22Rv1 (cell line): ENCODE data around the gene RPS3.

Source experiments
- ZFX ChIP-seq: fragments of 450-650 bp; IDR thresholded peaks from 2 replicates; pipeline ENCODE4 v1.6.1; 2017; ENCODE audit warnings: antibody characterized with exemption, borderline replicate concordance
- TF ChIP-seq, protein P1 (sequence below): fragments of 450-650 bp; IDR thresholded peaks from 2 replicates; pipeline ENCODE4 v1.5.1; 2017; ENCODE audit warnings: mild to moderate bottlenecking

DNA sequence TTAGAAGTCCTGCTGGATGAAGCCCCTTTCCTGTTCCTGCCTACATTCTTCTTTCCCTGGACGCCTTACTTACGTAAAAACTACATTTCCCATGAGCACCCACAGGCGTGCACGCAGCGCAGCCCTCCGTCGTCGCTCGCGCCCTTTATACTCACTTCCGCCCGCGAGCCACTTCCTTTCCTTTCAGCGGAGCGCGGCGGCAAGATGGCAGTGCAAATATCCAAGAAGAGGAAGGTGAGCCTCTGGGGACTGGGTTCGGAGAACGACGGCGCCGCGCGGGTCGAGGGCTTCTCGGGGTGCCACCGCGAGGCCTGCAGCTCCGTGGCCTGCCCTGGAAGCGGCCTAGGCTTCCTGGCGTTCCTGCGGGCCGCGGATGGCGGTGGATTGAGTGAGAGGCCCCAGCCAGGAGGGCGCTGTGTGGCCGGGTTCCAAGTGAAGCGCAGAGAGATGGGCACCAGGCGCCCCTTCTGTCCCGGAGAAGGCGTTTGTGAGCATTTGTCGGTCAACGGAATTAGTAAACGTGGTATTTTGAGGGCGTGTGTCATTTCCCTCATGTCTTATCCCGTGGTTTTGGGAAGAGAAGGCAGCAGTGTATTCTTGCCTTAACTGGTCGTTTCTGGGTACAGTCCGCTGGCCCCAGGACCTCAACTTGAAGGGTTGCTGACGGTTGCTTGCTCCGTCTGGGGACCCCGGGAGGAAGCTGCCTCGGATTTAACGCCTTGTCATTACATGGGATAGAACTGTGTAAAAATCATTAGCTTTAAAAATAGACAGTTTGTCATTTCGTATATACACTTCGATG lies at the start of gene RPS3:
- TF ChIP-seq, protein P1, sequence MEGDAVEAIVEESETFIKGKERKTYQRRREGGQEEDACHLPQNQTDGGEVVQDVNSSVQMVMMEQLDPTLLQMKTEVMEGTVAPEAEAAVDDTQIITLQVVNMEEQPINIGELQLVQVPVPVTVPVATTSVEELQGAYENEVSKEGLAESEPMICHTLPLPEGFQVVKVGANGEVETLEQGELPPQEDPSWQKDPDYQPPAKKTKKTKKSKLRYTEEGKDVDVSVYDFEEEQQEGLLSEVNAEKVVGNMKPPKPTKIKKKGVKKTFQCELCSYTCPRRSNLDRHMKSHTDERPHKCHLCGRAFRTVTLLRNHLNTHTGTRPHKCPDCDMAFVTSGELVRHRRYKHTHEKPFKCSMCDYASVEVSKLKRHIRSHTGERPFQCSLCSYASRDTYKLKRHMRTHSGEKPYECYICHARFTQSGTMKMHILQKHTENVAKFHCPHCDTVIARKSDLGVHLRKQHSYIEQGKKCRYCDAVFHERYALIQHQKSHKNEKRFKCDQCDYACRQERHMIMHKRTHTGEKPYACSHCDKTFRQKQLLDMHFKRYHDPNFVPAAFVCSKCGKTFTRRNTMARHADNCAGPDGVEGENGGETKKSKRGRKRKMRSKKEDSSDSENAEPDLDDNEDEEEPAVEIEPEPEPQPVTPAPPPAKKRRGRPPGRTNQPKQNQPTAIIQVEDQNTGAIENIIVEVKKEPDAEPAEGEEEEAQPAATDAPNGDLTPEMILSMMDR: peak; percentile 19; the same call in 1 of the 2 replicates
- TF ChIP-seq ZFX: no peak
